ENCODE results near the gene SLC6A4. TPM values are rescaled to one million over a fixed set of nuclear protein-coding genes. Genes with fewer than 3 reads are reported as not detected.

Gene SLC6A4
- total RNA-seq, 1 experiment from 2014 or later: 0.02 TPM

DNA sequence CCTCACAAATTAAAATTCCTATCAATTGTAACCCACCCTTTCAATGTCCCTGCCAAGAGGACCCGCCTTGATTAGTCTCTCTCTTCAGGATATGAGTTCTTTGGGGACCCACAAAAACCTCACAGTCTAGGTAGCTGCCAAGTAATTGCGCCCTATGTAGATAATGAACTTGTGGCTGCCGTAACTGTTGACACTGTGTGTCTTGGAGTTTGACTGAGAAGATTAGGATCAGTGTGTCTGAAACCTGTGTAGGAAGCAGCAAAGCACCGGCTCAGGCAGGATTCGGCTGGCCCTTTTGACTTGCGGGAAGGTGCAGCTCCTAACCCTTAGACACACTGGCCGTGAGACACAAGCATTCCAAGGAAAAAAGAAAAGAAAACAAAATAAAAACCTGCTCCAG, 17.8 kb upstream of the SLC6A4 start:
- no peaks in the 10 kb centered on the region for H4K20me1 ChIP-seq (ENCODE audit: control insufficient read depth, insufficient read depth, insufficient read length)
- H3K23ac ChIP-seq (ENCODE audit: insufficient read length, low read depth, low read length): no peak overlapping the region
- H2AK5ac ChIP-seq (ENCODE audit: insufficient read length, low read length): no peak overlapping the region
- H2BK5ac ChIP-seq (ENCODE audit: insufficient read length, low read length): no peak overlapping the region
- no peaks in the 10 kb centered on the region for H3K27me3 ChIP-seq (ENCODE audit: insufficient read depth, low read length)
- no peak overlapping the region for H2BK20ac ChIP-seq (ENCODE audit: low read depth, low read length, poor library complexity, severe bottlenecking)
- Mint-ChIP-seq H3K27me3 (ENCODE audit: low read depth) (no peaks in the 10 kb centered on the region), H3K36me3 (ENCODE audit: insufficient read depth in 1 of 3, low read depth in 3 of 3) (peaks cover 7 to 46% (median 35%) of the 10 kb centered on the region in 3 experiments; a peak in 5 of 7 replicates), H3K27ac (peak overlapping the region in 2 of 3 experiments; percentile 42 to 60; a peak in 3 of 7 replicates), H3K4me3 (no peak overlapping the region), H3K9me3 (no peaks in the 10 kb centered on the region), H3K4me1 (no peaks in the 10 kb centered on the region)
- no peak overlapping the region for H2BK12ac ChIP-seq (ENCODE audit: insufficient read length, low read depth, low read length)
- H2BK15ac ChIP-seq (ENCODE audit: low read depth, low read length): no peak overlapping the region
- no peak overlapping the region for H3T11ph ChIP-seq (ENCODE audit: low read length)
- H2BK120ac ChIP-seq (ENCODE audit: low read depth, low read length, poor library complexity, severe bottlenecking): no peak overlapping the region
- H3K14ac ChIP-seq (ENCODE audit: insufficient read depth, low read length): no peak overlapping the region
- H2AFZ ChIP-seq (ENCODE audit: low read length): no peak overlapping the region
- no peak overlapping the region for H4K5ac ChIP-seq (ENCODE audit: insufficient read length, low read depth, low read length)
- H3K18ac ChIP-seq (ENCODE audit: insufficient read length, low read depth, low read length): no peak overlapping the region
- WGBS (ENCODE audit: extremely low coverage, insufficient read length, low lambda C conversion rate): no CpG with 5 or more reads among the region's 7 CpGs
- H3K56ac ChIP-seq (ENCODE audit: insufficient read length, low read depth, low read length): no peak overlapping the region
- TF ChIP-seq, protein P1, sequence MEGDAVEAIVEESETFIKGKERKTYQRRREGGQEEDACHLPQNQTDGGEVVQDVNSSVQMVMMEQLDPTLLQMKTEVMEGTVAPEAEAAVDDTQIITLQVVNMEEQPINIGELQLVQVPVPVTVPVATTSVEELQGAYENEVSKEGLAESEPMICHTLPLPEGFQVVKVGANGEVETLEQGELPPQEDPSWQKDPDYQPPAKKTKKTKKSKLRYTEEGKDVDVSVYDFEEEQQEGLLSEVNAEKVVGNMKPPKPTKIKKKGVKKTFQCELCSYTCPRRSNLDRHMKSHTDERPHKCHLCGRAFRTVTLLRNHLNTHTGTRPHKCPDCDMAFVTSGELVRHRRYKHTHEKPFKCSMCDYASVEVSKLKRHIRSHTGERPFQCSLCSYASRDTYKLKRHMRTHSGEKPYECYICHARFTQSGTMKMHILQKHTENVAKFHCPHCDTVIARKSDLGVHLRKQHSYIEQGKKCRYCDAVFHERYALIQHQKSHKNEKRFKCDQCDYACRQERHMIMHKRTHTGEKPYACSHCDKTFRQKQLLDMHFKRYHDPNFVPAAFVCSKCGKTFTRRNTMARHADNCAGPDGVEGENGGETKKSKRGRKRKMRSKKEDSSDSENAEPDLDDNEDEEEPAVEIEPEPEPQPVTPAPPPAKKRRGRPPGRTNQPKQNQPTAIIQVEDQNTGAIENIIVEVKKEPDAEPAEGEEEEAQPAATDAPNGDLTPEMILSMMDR (conservative IDR thresholded peaks at IDR 0.05): no peak
- H3K79me1 ChIP-seq (ENCODE audit: insufficient read depth, low read depth, low read length, poor library complexity, severe bottlenecking): no peaks in the 10 kb centered on the region
- no peak overlapping the region for H4K91ac ChIP-seq (ENCODE audit: insufficient read length, low read depth, low read length)
- H3K27ac ChIP-seq (ENCODE audit: insufficient read length, low read depth, low read length): no peak overlapping the region
- H3K79me2 ChIP-seq (ENCODE audit: insufficient read depth, low read length): no peaks in the 10 kb centered on the region
- H3K9me3 ChIP-seq (ENCODE audit: control insufficient read depth, low read depth, low read length): no peaks in the 10 kb centered on the region
- no peaks in the 10 kb centered on the region for H3K4me1 ChIP-seq (ENCODE audit: insufficient read depth, low read length)
- H3K4me2 ChIP-seq (ENCODE audit: insufficient read depth, insufficient read length, low read length): no peak overlapping the region
- DNase-seq: no peak
- H3K9ac ChIP-seq (ENCODE audit: extremely low read depth, insufficient read length, low read length): no peak overlapping the region
- H3K4ac ChIP-seq (ENCODE audit: low read depth, low read length): no peak overlapping the region
- H3K23me2 ChIP-seq (ENCODE audit: insufficient read length, low read depth, low read length, poor library complexity, severe bottlenecking): no peaks in the 10 kb centered on the region
- no peak overlapping the region for H4K8ac ChIP-seq (replicated peaks; ENCODE audit: insufficient read length, low read depth, low read length)

All from H9 (cell line).